HG03045 (cell line): ENCODE measurements around the gene UTF1.

Source experiments
- ATAC-seq: cut with Tn5 transposase; IDR thresholded peaks from one replicate; pipeline ENCODE4 v1.9.1; 2021; ENCODE audit warnings: mild to moderate bottlenecking, moderate library complexity; ENCODE audit not compliant: unreplicated experiment

Gene UTF1

DNA sequence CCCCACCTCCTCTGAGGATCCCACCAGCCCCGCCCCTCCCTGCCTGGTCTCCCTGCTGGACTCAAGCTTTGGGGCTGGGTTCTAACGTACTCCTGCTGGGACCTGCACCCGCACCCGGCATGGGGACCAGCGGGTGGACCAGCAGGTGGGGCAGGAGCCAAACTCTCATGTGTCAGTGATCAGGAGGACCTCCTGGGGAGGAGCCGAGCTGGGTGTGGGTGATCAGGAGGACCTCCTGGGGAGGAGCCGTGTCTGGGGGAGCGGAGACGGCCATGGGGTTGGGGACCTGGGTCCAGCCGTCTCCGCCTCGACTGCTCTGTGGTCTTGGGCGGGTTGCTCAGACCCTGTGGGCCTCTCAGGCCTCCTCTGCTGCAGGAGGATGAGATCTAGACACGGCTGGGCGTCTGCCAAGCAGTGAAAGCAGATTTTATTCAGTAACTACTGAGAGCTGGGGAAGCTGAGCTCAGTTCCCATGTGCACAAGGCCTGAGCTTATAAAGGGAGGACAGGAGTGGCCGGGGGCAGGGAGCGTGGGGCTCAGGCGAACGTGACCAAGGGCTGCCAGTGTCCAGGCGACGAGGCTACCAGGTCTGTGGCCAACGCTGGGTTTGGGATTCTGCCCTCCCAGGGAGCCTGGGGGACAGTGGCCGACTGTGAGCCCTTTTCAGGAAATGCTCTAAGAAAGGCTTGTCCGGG lies 33.6 kb upstream of the UTF1 start:
- ATAC-seq, result no peak

DNA sequence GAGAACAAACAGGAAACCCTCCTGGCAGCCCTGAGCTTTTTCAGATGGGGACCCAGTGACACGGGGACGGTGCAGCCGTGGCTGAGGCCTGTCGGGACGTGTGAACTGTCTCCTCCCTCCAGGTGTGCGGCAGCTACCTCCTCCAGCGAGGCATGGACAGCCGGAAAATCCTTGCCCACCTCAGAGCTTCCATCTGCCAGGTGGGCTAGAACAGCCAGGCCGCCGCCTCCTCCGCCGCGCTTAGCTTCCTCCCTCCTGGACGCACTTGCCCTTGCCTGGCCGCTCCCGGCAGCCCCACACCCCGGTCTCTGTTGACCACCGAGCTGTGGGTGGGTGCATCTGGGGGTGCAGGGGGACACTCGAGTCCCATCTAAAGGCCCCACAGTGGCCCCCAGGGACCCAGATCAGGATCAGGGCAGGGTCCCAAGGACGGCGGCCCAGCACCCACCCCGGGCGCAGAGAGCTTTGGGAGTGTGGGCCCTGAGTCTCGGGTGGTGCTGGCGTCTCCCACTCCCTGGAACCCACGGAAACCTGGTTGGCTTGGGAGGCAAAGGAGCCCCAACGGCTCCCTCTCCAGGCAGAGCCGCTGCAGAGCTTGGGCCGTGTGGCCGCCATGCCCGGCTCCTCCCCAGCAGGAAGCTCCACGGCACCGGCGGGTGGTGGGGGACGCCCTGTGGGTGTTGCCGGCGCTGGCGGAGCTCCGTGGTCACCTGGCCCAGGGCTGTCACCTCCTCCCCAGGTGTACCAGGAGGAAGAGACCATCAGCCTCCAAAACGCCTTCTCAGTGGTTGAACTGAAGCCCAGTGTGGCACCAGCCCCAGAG lies 32.9 kb upstream of the UTF1 start:
- ATAC-seq, result no peak

DNA sequence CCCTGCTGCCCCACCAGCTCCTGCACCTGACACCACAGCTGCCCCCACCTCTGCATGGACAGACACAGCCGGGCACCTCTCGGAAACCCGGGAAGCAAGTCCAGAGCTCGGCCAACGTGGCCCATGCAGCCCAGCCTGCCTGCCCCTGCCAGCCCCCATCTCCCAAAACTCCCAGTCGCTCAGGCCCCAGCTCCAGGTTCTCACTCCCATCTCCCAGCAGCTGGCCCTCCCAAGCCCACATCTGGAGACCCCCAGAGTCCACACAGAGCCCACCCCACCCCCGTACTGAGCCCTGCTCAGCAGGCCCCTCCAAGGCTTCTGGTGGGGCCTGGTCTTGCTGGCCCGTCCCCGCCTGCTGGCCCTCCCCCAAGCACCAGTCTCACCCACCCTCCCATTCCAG lies 32.2 kb upstream of the UTF1 start:
- ATAC-seq, result no peak

DNA sequence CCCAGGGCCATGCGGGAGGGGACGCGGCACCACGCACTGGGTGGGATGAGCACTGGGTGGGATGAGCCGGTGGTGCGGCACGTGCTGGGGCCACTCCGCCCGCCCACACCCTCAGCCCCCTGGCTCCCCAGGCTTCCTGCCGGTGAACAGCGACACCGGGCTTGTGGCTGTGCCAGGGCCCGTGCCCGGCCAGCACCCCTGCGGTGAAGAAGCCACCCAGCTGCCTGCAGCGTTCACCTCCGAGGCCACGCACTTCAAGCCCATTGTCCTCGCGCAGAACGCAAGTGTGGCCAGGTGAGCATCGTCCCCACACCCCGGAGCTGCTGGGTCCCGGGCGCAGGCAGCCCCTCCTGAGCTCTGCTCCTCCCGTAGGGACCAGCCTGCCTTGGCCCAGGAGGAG lies 31.8 kb upstream of the UTF1 start:
- no peak for ATAC-seq

DNA sequence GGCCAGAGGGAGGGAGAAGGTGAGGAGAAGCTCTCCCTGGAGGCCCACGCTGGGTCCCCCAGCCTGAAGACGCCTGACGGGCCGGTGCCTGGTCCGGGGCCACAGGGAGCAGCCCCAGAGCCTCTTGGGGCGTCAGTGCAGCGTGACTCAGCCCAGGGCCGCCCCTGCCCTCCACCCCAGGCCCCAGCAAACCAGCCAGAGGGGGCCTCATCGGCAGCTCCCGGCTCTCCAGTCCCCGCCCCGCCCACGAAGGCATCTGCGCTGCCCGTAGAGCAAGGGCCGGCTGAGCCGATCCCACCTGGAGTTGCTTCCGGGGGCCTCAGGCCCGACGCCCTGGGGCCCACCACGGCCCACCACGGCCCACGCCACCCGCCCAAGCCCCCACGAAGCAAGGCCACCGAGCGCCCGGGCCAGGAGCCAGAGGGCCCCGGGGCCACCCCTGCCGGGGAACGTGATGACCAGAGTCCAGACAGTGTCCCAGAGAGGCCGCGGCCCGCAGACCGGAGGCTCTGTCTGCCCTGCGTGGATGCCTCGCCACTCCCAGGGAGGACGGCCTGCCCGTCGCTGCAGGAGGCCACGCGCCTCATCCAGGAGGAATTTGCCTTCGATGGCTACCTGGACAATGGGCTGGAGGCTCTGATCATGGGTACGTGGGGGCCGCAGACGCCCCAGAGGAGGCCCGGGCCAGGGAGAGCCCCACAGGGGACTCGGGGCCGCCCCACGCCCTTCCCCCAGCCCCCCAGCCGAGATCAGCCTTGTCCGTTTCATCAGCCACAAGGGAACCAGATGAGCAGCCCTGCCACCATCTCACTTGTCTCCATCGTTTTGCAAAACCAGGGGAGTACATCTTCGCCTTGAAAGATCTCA lies 31.2 kb upstream of the UTF1 start:
- no peak for ATAC-seq

DNA sequence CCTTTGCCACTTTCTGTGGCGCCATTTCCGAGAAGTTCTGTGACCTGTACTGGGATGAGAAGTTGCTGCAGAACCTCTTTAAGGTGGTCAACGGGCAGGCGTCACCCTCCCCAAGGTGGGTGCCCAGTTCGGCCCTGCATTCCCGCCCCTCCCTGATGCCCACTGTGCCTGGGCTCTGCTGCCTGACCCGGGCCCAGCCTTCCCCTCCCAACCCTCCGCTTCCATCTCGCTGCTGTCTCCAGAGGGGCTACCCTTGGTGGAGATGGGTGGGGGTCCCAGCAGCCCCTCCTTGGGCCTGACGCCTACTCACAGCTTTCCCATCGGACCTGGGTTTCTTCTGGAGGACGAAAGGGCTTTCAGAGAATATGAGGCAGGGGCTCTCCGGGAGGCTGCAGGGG lies 30.5 kb upstream of the UTF1 start:
- no peak for ATAC-seq

DNA sequence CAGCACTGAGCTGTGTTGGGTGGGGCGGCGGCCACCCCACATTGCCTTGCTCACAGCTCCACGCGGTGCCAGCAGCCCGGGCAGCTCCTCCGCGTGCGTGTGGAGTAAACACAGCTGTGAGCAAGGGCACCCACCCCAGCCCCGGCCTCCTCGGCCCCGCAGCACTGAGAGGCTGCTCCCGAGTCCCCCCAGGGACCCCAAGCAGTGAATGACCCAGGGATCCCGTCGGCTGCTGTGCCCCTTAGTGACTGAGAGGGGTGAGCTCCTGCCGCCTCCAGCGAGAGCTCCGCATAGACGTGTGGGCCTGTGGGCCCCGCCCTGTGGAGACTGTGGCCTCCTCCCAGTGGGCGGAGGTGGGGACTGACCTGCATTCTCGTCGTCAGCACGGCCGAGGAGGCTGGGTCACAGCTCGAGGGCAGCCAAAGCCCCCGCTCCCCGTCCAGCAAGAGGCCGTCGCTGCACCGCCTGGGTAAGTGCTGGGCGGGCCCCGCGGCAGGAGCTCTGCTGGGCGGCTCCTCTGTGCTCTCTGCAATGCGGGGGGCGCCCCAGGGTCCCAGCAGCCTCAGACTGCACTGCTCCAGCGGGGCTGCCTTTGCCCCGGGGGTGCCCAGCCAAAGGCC lies 29.9 kb upstream of the UTF1 start:
- ATAC-seq, result no peak

DNA sequence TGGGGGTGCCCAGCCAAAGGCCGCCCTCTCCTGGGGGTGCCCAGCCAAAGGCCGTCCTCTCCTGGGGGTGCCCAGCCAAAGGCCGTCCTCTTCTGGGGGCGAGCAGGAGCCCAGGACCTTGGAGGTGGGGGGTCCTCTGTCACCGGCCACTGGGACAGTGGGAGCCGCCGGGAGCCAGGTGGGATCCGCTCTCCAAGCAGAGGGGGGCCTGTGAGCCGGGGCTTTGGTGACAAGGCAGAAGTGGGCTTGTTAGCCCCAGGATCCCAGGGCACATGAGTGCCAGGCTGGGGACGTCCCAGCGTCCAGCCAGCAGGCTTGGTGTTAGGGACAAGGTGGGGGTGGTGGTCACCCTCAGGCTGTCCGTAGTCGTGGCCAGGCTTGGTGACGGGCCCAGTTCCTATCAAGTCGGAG lies 29.4 kb upstream of the UTF1 start:
- no peak for ATAC-seq

DNA sequence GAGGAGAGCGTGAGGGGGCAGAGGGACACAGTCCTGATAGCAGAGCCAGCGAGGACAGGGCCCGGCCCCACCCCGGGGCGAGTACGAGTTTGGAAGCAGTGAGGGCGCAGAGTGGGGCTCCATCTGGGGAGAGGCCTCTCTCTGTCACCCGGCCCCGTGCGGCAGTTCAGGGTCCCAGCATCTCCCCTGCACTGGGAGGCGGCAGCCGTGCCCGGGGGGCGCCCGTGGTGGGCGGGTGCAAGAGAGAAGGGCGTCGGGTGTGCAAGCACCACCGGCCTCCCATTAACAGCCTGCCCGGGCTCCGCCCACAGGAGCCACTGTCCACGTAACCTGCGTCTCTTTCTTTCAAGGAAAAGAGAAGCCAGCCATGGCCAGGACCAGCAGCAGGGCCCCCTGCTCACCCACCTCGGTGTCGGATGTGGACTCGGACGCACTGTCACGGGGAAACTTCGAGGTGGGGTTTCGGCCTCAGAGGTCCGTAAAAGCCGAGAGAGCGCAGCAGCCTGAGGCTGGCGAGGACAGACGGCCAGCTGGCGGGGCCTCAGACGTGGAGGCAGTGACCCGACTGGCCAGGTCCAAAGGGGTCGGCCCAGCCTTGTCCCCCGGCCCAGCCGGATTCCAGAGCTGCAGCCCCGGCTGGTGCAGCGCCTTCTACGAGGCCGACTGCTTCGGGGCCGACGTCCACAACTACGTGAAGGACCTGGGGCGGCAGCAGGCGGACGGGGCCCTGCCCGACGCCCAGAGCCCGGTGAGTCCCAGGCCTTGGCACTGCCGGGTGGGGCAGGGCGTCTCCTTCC lies 28.7 kb upstream of the UTF1 start:
- ATAC-seq, result no peak

DNA sequence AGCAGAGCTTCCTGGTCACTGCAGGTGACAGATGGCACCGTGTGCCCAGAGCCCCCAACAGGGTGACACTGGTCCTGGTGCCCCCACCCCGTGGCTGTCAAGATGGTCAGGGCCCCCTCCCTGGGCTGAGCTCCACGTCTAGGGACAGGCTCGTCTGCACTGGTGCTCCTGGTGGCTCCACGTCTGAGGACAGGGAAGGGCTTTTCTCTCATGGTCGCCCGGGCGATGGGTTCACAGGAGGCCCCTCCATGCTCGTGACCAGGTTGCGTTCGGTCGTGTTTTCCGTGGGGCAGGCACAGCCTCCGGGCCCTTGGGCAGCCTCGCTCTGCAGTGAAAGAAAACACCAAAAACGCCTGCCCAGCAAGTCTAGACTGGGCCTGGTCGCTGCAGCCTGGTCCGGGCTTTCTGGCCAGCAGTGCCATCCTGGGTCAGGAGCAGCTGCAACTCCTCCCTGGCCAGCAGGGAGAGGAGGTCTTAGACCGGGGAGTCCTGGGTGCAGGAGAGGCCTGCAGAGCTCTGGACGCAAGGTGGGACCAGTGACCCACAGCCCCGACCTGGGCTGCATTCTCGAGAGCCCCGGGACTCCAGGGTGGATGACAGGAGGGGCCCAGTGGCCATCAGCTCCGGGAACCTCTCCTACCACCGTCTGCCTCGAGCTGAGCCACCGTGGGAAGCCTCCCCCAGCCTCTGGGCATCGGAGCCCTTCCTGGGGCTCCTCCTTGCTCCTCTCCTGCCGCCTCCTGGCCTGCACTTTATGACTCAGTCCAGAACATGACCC lies 27.9 kb upstream of the UTF1 start:
- no peak for ATAC-seq

DNA sequence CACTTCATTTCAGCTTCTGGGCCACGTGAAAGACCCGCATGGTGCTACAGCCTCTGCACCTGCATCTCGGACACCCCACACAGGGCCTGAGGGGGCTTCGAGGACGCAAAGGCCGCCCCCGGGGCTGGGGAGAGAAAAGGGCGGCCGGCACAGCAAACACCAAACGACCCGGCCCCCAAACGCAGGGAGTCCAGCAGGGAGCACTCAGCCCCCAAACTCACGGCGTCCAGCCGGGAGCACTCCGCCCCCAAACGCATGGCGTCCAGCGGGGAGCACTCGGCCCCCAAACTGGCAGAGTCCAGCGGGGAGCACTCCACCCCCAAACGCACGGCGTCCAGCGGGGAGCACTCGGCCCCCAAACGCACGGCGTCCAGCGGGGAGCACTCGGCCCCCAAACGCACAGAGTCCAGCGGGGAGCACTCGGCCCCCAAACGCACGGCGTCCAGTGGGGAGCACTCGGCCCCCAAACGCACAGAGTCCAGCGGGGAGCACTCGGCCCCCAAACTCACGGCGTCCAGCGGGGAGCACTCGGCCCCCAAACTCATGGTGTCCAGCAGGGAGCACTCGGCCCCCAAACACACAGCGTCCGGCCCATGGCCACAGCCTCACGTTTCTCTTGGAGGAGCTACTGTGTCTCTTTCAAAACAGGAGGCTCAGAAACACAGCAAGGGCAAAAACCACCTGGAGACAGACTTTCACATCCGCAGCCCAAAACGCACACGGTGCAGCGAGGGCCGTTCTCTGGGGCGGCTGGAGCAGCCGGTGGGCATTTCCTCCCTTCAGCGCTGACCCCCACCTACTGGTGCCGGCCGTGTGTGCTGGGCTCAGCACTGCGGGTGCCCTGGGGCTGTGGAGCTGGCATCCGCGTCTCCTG lies 27.0 kb upstream of the UTF1 start:
- ATAC-seq, result no peak

DNA sequence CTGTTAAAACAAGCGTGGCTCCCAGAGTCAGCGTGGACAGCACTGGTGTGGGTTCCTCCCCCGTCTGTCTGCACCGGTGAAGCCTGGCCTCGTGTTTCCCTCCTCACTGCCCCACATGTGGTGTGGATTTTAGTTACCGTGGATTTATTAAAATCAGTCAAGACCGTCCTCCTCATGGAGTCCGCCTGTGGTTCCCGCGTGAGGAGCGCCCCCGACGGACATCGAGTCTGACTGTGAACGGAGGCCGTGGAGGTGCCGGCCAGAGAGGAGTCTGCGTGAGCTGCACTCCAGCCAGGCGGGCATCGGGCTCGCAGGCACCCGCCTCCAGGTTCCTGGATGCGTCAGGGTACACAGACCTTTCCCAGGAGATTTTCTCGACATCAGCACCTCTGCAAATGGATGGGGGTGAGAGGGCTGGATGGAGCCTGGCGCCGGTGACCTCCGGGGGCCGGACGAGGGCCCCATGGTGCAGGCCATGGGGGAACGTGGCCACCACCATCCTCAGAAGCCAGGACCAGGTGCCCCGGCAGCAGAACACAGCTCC lies 26.3 kb upstream of the UTF1 start:
- no peak for ATAC-seq

DNA sequence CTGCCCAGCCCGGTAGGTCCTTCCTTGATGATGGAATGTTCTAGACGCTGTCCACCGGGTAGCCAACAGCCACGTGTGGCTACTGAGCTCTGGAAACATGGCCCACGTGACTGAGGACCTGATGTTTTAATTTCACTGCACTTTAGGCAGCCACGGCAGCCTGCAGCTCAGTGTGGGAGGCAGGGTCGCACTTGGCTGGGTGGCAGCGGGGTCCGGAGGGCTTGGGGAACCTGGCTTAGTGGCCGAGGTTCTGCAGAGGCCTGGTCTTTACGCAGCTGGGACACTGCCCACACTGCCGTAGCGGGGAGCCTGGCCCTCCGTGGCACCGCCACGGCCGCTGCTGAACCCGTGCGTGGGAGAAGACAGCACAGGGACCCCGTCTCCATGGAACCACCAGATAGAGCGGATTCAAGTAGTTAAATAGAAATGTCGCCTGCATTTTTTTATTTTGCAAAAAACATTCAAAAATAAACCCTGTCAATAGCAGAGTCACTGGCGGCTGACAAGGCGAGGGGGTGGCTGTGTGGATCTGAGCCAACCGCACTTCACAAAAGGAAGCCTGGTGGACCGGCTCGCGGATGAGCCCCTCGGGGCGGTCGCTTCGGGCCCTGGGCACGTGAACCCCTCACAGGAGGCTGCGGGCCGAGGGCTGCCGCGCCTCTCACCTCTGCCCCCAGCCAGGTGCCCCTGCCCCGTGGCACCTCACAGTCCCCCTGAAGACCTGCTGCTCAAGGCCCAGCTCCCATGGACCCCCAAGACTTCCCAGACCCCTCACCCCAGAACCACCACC lies 25.6 kb upstream of the UTF1 start:
- ATAC-seq, result no peak

DNA sequence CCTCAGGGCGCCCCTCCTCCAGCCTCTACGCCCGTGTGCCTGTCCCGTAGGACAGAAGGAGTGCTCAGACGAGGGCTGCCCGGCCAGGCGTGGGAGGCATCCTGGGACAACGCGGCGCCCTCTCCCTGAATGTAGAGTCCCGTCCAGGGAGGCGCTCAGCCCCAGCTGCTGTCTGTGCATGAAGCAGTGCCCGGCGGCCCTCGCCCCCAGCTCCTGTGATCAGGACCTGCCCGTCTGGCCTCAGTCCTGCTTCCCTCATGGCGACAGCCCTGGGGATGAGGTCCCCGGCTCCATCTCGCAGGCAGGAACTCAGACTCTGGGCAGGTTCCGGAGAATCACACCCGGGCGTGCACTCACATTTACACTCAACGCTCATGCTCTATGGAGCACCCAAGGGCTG lies 24.9 kb upstream of the UTF1 start:
- ATAC-seq, result no peak

DNA sequence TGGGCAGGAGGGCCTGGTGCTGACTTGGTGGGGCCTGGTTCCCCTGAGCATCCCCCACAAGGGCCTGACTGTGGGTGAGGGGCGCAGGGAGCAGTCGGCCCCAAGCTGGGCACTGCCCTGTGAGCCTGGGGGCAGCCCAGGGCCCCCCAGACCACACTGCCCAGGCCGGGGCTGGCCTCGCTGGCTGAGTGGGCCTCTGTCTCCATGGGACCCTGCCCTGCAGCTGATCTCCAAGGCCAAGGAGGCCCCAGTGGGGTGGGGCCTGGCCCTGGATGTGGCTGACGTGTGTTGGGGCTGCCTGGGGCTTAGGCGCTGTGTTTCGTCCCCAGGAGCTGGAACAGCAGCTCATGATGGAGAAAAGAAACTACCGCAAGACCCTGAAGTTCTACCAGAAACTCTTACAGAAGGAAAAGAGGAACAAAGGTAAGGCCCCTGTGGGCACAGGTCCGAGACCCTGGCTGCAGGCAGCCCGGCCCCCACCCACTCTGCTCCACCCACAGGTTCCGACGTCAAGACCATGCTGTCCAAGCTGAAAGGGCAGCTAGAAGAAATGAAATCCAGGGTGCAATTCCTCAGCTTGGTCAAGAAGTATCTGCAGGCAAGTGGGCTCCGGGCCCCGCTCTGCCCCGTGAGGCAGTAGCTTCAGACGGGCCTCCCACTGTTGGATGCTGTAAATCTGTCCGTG lies 23.5 kb upstream of the UTF1 start:
- ATAC-seq, result no peak

DNA sequence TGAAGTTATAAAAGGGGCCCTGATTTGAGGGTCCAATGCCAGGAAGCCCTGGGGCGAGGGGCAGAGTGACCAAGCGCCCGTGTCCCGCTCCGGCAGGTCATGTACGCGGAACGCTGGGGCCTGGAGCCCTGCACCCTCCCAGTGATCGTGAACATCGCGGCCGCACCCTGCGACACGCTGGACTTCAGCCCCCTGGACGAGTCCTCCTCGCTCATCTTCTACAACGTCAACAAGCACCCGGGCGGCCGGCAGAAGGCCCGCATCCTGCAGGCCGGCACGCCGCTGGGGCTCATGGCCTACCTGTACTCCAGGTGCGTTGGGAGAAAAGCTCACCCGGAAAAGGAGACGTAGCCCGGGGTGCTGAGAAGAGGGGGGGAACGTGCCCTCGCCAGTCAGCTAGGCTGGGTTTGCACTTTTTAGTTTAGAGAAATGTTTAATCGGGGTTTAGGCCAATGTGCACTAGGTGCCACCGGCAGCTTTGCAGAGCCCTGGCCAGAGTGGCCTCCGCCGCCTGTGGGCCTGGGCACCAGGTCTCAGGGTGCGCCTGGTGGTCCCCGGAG lies 22.9 kb upstream of the UTF1 start:
- ATAC-seq, result no peak

DNA sequence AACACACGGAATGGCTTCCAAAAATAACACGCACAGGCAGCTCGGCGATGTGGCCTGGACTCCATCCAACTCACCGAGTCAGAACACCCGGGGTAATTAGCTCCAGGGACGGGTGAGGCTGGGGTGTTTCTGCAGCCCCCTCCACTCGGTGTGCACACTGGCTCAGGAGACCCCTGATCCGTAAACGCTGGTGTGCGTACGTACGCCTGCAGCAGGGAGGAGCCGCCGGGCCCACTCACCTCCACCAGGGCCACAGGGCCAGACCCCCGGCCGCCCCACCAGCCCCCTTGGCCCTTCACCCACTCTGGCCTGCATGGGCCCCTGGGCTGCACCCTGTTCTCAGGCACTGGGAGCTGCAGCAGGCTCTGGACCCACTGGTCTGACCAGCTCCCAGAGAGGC lies 22.4 kb upstream of the UTF1 start:
- no peak for ATAC-seq
